Measurements from ENCODE around the gene KBTBD6. TPM values are rescaled to one million over a fixed set of nuclear protein-coding genes. Genes with fewer than 3 reads are reported as not detected.

The KBTBD6 gene
- total RNA-seq, 1 donor from 2014 or later: 12.5 TPM

- H3K36me3 Mint-ChIP-seq (ENCODE audit: insufficient read depth): peaks cover 26% of the 10 kb centered on the region
- peaks cover 41% of the 10 kb centered on the region for H3K9me3 Mint-ChIP-seq (ENCODE audit: low read depth)
- no peaks in the 10 kb centered on the region for H3K27me3 Mint-ChIP-seq
Measured at GRCh38 chr13:41145136-41145908, 12.7 kb upstream of the KBTBD6 start.

DNA sequence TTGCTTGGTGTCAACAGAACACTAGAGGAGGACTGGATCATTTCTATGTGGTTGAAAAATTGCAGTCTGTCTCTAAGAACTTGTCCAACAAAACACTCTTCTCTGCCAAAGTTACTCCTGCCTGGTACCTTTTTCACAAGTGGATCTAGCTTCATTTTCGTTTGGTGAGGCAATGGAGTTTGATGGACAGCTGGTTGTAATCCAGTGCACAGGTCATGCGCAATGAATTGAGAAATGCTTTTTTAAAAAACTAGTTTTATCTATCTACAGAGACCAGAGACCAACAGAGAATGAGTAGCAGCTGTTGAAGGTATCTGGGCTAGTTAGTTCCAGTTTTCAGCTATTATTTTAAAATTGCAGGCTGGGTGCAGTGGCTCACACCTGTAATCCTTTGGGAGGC lies 12.0 kb upstream of the KBTBD6 start:
- H3K27me3 Mint-ChIP-seq: no peaks in the 10 kb centered on the region
- DNase-seq (ENCODE audit: low spot score, unreplicated experiment): no peak
- no peaks in the 10 kb centered on the region for H3K4me1 Mint-ChIP-seq (ENCODE audit: low read depth)
- no peak overlapping the region for H3K27ac Mint-ChIP-seq
- H3K36me3 Mint-ChIP-seq (ENCODE audit: insufficient read depth): peaks cover 18% of the 10 kb centered on the region
- peaks cover 34% of the 10 kb centered on the region for H3K9me3 Mint-ChIP-seq (ENCODE audit: low read depth)
- TF ChIP-seq, protein P1, sequence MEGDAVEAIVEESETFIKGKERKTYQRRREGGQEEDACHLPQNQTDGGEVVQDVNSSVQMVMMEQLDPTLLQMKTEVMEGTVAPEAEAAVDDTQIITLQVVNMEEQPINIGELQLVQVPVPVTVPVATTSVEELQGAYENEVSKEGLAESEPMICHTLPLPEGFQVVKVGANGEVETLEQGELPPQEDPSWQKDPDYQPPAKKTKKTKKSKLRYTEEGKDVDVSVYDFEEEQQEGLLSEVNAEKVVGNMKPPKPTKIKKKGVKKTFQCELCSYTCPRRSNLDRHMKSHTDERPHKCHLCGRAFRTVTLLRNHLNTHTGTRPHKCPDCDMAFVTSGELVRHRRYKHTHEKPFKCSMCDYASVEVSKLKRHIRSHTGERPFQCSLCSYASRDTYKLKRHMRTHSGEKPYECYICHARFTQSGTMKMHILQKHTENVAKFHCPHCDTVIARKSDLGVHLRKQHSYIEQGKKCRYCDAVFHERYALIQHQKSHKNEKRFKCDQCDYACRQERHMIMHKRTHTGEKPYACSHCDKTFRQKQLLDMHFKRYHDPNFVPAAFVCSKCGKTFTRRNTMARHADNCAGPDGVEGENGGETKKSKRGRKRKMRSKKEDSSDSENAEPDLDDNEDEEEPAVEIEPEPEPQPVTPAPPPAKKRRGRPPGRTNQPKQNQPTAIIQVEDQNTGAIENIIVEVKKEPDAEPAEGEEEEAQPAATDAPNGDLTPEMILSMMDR (IDR thresholded peaks at IDR 0.05; ENCODE audit: unreplicated experiment): no peak
- no peak overlapping the region for H3K4me3 Mint-ChIP-seq (ENCODE audit: low read depth)

More at GRCh38 chr13:41145136-41145908, 12.7 kb upstream of the KBTBD6 start:
- Mint-ChIP-seq H3K4me1 (ENCODE audit: low read depth) (no peaks in the 10 kb centered on the region), H3K27ac (peak overlapping the region; percentile 23), H3K4me3 (ENCODE audit: low read depth) (no peak overlapping the region)
- TF ChIP-seq, protein P1 (IDR thresholded peaks at IDR 0.05; ENCODE audit: unreplicated experiment): no peak
- no peak for DNase-seq (ENCODE audit: low spot score, unreplicated experiment)

GRCh38 chr13:41139296-41139966 lies 6.8 kb upstream of the KBTBD6 start:
- H3K36me3 Mint-ChIP-seq (ENCODE audit: insufficient read depth): no peaks in the 10 kb centered on the region
- no peak overlapping the region for H3K4me3 Mint-ChIP-seq (ENCODE audit: low read depth)

GRCh38 chr13:41137951-41138350 lies 5.3 kb upstream of the KBTBD6 start:
- Mint-ChIP-seq H3K36me3 (ENCODE audit: insufficient read depth) (no peaks in the 10 kb centered on the region), H3K27ac (no peak overlapping the region), H3K27me3 (no peaks in the 10 kb centered on the region), H3K4me3 (ENCODE audit: low read depth) (no peak overlapping the region), H3K4me1 (ENCODE audit: low read depth) (peaks cover 7% of the 10 kb centered on the region), H3K9me3 (ENCODE audit: low read depth) (no peaks in the 10 kb centered on the region)
- DNase-seq (ENCODE audit: low spot score, unreplicated experiment): no peak
- TF ChIP-seq, protein P1 (IDR thresholded peaks at IDR 0.05; ENCODE audit: unreplicated experiment): no peak

More at GRCh38 chr13:41139296-41139966, 6.8 kb upstream of the KBTBD6 start:
- Mint-ChIP-seq H3K9me3 (ENCODE audit: low read depth) (no peaks in the 10 kb centered on the region), H3K27me3 (no peaks in the 10 kb centered on the region), H3K4me1 (ENCODE audit: low read depth) (no peaks in the 10 kb centered on the region), H3K27ac (no peak overlapping the region)
- DNase-seq (ENCODE audit: low spot score, unreplicated experiment): no peak
- TF ChIP-seq, protein P1 (IDR thresholded peaks at IDR 0.05; ENCODE audit: unreplicated experiment): no peak

DNA sequence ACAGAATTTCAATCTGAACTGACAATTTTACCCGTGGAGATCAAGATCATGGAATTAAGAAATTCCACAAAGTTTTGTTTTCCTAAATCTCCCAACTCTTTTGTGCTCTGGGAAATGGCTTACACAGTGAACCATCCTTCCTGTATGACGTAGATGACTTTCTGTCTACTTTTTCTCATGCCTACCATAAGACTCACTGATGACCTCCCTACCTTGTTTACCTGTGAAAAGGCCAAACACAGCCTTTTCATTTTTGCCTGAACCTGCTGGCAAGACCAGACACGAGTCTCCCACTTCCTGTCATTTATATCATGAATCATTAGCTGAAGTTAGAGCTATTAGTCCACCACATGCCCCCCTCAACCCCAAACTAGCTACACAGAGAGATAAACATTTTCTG lies 4.6 kb upstream of the KBTBD6 start:
- H3K27ac Mint-ChIP-seq: no peak overlapping the region
- H3K4me1 Mint-ChIP-seq (ENCODE audit: low read depth): peaks cover 12% of the 10 kb centered on the region
- H3K9me3 Mint-ChIP-seq (ENCODE audit: low read depth): no peaks in the 10 kb centered on the region
- no peaks in the 10 kb centered on the region for H3K36me3 Mint-ChIP-seq (ENCODE audit: insufficient read depth)
- no peak overlapping the region for H3K4me3 Mint-ChIP-seq (ENCODE audit: low read depth)
- DNase-seq (ENCODE audit: low spot score, unreplicated experiment): no peak
- no peaks in the 10 kb centered on the region for H3K27me3 Mint-ChIP-seq
- TF ChIP-seq, protein P1 (IDR thresholded peaks at IDR 0.05; ENCODE audit: unreplicated experiment): no peak
